SK-N-SH (cell line): ENCODE results near the gene CINP. TPM values are rescaled to one million over a fixed set of nuclear protein-coding genes. Genes with fewer than 3 reads are reported as not detected.
A peak's percentile ranks its signal among the peaks of the same experiment; 100 is the strongest.

Source experiments
- CTCF ChIA-PET: fragments of 300-600, 350-600 bp; formaldehyde crosslinking; extraction: SDS; loops from one replicate; lab custom pipeline; 2021; lab: Yijun Ruan, JAX
- POLR2A ChIA-PET: fragments of 350-600 bp; sonication (Branson Sonifier 250); formaldehyde crosslinking; extraction: SDS; loops from one replicate; lab custom pipeline; 2020; ENCODE audit warnings: antibody characterized with exemption, inconsistent platforms; lab: Yijun Ruan, JAX
- DNase-seq: peaks from one replicate; pipeline ENCODE4 v3.0.0; 2012
- H2AFZ ChIP-seq: fragments of 200-600 bp; sonication (generic); 2 replicates; pipeline ENCODE4 v1.8.1; 2016; ENCODE audit warnings: antibody characterized with exemption, mild to moderate bottlenecking, low read depth
- H3F3A ChIP-seq: fragments of 200-600 bp; sonication (generic); replicated peaks from 2 replicates; pipeline ENCODE3; 2016; ENCODE audit warnings: antibody characterized with exemption, mild to moderate bottlenecking; ENCODE audit not compliant: insufficient read depth
- H3K27ac ChIP-seq, 2 experiments: fragments of 200-500 bp in 1 of 2; fragments of 200-600 bp in 1 of 2; sonication (Bioruptor generic) in 1 of 2; sonication (generic), shearing (Covaris generic) in 1 of 2; 2 replicates each; pipeline versions ENCODE4 v1.5.1 to v1.6.1; 2014 to 2016; ENCODE audit warnings: low read depth in 2 of 2, inconsistent platforms in 1 of 2, low read length in 1 of 2, mild to moderate bottlenecking in 1 of 2, mixed read lengths in 1 of 2
- H3K27me3 ChIP-seq: fragments of 200-600 bp; sonication (generic), shearing (Covaris generic); 2 replicates; pipeline ENCODE4 v1.6.1; 2016; ENCODE audit warnings: mixed run types; ENCODE audit not compliant: insufficient read depth
- H3K36me3 ChIP-seq, 2 experiments: fragments of 200-500 bp in 1 of 2; fragments of 200-600 bp in 1 of 2; sonication (Bioruptor generic) in 1 of 2; sonication (generic) in 1 of 2; replicated peaks in 1 of 2; 2 replicates each; pipeline versions ENCODE3 to v1.5.1; 2014 to 2016; ENCODE audit warnings: low read length in 1 of 2, mild to moderate bottlenecking in 1 of 2; ENCODE audit not compliant: insufficient read depth in 2 of 2, control insufficient read depth in 1 of 2
- H3K4me1 ChIP-seq, 2 experiments: fragments of 200-500 bp in 1 of 2; fragments of 200-600 bp in 1 of 2; sonication (Bioruptor generic) in 1 of 2; sonication (generic), shearing (Covaris generic) in 1 of 2; 2 replicates each; pipeline versions ENCODE4 v1.5.1 to v1.6.1; 2014 to 2016; ENCODE audit warnings: low read depth in 1 of 2, low read length in 1 of 2, mixed run types in 1 of 2; ENCODE audit not compliant: insufficient read depth in 2 of 2, control insufficient read depth in 1 of 2
- H3K4me2 ChIP-seq: fragments of 200-600 bp; sonication (generic), shearing (Covaris generic); 2 replicates; pipeline ENCODE4 v1.6.1; 2017; ENCODE audit warnings: mixed run types
- H3K4me3 ChIP-seq, 2 experiments: fragments of 200-500 bp in 1 of 2; fragments of 200-600 bp in 1 of 2; sonication (Bioruptor generic) in 1 of 2; sonication (generic), shearing (Covaris generic) in 1 of 2; 2 replicates each; pipeline versions ENCODE4 v1.5.1 to v1.8.1; 2014 to 2016; ENCODE audit warnings: low read depth in 2 of 2, inconsistent platforms in 1 of 2, low read length in 1 of 2, mild to moderate bottlenecking in 1 of 2, mixed read lengths in 1 of 2, moderate library complexity in 1 of 2
- H3K79me2 ChIP-seq: fragments of 200-600 bp; sonication (generic); 2 replicates; pipeline ENCODE4 v1.8.1; 2017; ENCODE audit warnings: mild to moderate bottlenecking; ENCODE audit not compliant: insufficient read depth
- H3K9ac ChIP-seq: fragments of 200-600 bp; sonication (generic); 2 replicates; pipeline ENCODE4 v1.6.1; 2017; ENCODE audit warnings: mixed run types
- H3K9me2 ChIP-seq: fragments of 200-600 bp; sonication (generic); 2 replicates; pipeline ENCODE4 v1.6.1; 2017; ENCODE audit warnings: mixed run types
- H3K9me3 ChIP-seq: fragments of 200-600 bp; sonication (generic); 2 replicates; pipeline ENCODE4 v1.6.1; 2017; ENCODE audit warnings: mixed run types, mild to moderate bottlenecking, moderate library complexity
- H4K20me1 ChIP-seq: fragments of 200-600 bp; sonication (generic); 2 replicates; pipeline ENCODE4 v1.6.1; 2017; ENCODE audit warnings: mild to moderate bottlenecking, mixed run types; ENCODE audit not compliant: insufficient read depth
- CHD2 ChIP-seq: fragments of 150-350 bp; IDR thresholded peaks from 2 replicates; pipeline ENCODE4 v1.6.1; 2018; ENCODE audit warnings: low read length; ENCODE audit not compliant: partially characterized antibody
- ELF1 ChIP-seq: IDR thresholded peaks from 2 replicates; pipeline ENCODE4 v1.4.0; 2012
- EP300 ChIP-seq, 2 experiments: IDR thresholded peaks; 2 replicates each; pipeline versions ENCODE4 v1.4.0 to v1.6.1; 2012; ENCODE audit warnings: borderline replicate concordance in 1 of 2, low read depth in 1 of 2, low read length in 1 of 2
- EZH2phosphoT487 ChIP-seq: fragments of 200-600 bp; sonication (generic); IDR thresholded peaks from 2 replicates; pipeline ENCODE4 v1.6.1; 2017; ENCODE audit warnings: low read depth, mixed run types, mild to moderate bottlenecking, antibody characterized with exemption, moderate library complexity, borderline replicate concordance
- FOXM1 ChIP-seq: IDR thresholded peaks from 2 replicates; pipeline ENCODE4 v1.4.0; 2012; ENCODE audit warnings: low read depth, mild to moderate bottlenecking
- MXI1 ChIP-seq: IDR thresholded peaks from 2 replicates; pipeline ENCODE4 v1.6.1; 2012; ENCODE audit warnings: mild to moderate bottlenecking, low read depth, low read length, improper control_type of control experiment
- NFIC ChIP-seq: IDR thresholded peaks from 2 replicates; pipeline ENCODE4 v1.4.0; 2012; ENCODE audit warnings: borderline replicate concordance
- NRF1 ChIP-seq: IDR thresholded peaks from 2 replicates; pipeline ENCODE4 v1.6.1; 2012; ENCODE audit warnings: low read depth, mild to moderate bottlenecking, low read length
- RCOR1 ChIP-seq: fragments of 150-350 bp; IDR thresholded peaks from 2 replicates; pipeline ENCODE4 v1.6.1; 2017; ENCODE audit warnings: antibody characterized with exemption, low read length
- TAF1 ChIP-seq: IDR thresholded peaks from 2 replicates; pipeline ENCODE4 v1.6.1; 2012; ENCODE audit warnings: low read depth, mild to moderate bottlenecking, low read length, moderate library complexity, borderline replicate concordance
- TCF12 ChIP-seq: IDR thresholded peaks from 2 replicates; pipeline ENCODE4 v1.4.0; 2012
- WGBS: methylation state at CpG from one replicate; pipeline ENCODE4 v1.1.6; 2017; ENCODE audit warnings: low lambda C conversion rate; 5-methylcytosine and 5-hydroxymethylcytosine counted together
- polyA plus RNA-seq, 3 experiments: library from polyadenylated mRNA; depleted of rRNA; stranded (reverse); fragments of >200 nt; gene quantifications; 2 replicates each; pipeline ENCODE4 v1.2.3, GENCODE V29; 2012
- TF ChIP-seq, protein P1 (sequence below): IDR thresholded peaks from 2 replicates; pipeline ENCODE4 v1.6.1; 2012; ENCODE audit warnings: mild to moderate bottlenecking, low read depth, low read length, moderate library complexity
- TF ChIP-seq, protein P2 (sequence below): IDR thresholded peaks from 2 replicates; pipeline ENCODE4 v1.4.0; 2012; ENCODE audit warnings: low read depth, borderline replicate concordance
- TF ChIP-seq, protein P3 (sequence below): fragments of 150-350 bp; IDR thresholded peaks from 2 replicates; pipeline ENCODE4 v1.6.1; 2016; ENCODE audit warnings: mild to moderate bottlenecking, low read depth, low read length
- TF ChIP-seq, protein P4 (sequence below): IDR thresholded peaks from 2 replicates; pipeline ENCODE4 v1.4.0; 2012; ENCODE audit warnings: low read depth, borderline replicate concordance

CINP gene
- polyA plus RNA-seq, 1 of the 3 experiments (the other 2 are of a cell fraction): 50.4 TPM

DNA sequence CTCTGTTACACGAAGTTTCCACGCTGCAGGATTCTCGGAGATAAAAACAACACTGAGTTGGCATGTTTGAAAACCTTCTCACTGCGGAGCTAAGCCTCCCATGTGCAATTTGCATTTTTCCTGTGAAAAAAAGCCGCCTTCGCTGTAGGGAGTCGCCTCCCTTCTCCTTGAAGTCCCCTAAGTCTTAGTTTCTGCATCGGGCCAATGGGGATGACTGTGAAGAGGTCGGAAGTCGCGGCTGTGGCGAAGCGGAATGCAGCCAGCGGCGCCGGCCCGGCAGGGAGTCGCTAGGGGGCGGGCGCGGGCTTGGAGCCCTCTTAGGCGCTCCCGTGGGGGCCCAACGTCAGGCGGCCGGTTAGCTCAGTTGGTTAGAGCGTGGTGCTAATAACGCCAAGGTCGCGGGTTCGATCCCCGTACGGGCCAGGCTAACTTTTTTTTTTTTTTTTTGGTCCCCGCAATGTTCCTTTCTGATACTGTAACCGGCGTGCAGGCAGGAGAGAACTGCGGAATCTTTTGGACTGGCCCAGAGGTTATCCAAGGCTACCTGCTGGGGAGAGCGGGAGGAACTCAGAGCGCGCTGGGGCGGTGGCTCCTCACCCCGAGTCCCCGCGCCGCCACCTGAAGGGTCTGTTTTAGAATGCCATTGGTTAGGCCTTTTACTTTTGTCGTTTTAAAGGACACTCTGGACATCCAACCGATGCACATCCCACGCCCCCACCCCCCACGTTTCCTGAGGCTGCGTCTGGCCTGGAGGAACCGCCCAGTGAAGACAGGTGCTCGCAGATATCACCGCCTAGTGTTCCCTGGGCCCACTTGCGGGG is 45.7 kb downstream of the CINP start (continued):
- TF ChIP-seq NFIC (peak; percentile 7; the same call in 1 of the 2 replicates), FOXM1 (no peak), ELF1 (peak; percentile 59), RCOR1 (peak; percentile 65; the same call in 1 of the 2 replicates)
- TF ChIP-seq, protein P1, sequence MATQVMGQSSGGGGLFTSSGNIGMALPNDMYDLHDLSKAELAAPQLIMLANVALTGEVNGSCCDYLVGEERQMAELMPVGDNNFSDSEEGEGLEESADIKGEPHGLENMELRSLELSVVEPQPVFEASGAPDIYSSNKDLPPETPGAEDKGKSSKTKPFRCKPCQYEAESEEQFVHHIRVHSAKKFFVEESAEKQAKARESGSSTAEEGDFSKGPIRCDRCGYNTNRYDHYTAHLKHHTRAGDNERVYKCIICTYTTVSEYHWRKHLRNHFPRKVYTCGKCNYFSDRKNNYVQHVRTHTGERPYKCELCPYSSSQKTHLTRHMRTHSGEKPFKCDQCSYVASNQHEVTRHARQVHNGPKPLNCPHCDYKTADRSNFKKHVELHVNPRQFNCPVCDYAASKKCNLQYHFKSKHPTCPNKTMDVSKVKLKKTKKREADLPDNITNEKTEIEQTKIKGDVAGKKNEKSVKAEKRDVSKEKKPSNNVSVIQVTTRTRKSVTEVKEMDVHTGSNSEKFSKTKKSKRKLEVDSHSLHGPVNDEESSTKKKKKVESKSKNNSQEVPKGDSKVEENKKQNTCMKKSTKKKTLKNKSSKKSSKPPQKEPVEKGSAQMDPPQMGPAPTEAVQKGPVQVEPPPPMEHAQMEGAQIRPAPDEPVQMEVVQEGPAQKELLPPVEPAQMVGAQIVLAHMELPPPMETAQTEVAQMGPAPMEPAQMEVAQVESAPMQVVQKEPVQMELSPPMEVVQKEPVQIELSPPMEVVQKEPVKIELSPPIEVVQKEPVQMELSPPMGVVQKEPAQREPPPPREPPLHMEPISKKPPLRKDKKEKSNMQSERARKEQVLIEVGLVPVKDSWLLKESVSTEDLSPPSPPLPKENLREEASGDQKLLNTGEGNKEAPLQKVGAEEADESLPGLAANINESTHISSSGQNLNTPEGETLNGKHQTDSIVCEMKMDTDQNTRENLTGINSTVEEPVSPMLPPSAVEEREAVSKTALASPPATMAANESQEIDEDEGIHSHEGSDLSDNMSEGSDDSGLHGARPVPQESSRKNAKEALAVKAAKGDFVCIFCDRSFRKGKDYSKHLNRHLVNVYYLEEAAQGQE: peak; percentile 47; the same call in 1 of the 2 replicates
- TF ChIP-seq, protein P2, sequence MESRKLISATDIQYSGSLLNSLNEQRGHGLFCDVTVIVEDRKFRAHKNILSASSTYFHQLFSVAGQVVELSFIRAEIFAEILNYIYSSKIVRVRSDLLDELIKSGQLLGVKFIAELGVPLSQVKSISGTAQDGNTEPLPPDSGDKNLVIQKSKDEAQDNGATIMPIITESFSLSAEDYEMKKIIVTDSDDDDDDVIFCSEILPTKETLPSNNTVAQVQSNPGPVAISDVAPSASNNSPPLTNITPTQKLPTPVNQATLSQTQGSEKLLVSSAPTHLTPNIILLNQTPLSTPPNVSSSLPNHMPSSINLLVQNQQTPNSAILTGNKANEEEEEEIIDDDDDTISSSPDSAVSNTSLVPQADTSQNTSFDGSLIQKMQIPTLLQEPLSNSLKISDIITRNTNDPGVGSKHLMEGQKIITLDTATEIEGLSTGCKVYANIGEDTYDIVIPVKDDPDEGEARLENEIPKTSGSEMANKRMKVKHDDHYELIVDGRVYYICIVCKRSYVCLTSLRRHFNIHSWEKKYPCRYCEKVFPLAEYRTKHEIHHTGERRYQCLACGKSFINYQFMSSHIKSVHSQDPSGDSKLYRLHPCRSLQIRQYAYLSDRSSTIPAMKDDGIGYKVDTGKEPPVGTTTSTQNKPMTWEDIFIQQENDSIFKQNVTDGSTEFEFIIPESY: no peak

DNA sequence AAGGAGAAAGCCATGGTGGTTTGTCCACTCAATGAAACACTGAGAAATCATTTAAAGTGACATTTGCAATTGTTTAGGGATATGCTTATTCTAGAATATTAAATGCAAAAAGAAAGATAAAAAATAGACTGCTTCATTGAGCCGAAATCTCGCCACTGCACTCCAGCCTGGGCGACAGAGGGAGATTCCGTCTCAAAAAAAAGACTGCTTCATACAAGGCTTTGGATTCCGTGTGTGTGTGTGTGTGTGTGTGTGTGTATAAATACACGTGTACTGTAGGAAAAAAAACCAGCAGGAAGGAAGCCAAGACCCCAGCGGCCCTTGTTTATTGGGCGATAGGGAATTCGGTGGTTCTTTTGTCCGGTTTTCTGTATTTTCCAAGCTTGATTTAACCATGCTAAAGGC is 46.4 kb downstream of the CINP start:
- POLR2A ChIA-PET: interaction anchor here (0.6 to 1.0 kb wide), 2 partner anchors 160 to 599 kb away, joined by 3 to 6 read pairs; no protein-coding TSS in a partner anchor

More for the DNA sequence above, 46.4 kb downstream of the CINP start:
- Histone ChIP-seq H3K27ac (peak overlapping the region; percentile 70 to 86), H3K4me1 (peaks cover 5 to 26% of the 10 kb centered on the region in 2 experiments; a peak in 3 of 4 replicates), H3K79me2 (peaks cover 12% of the 10 kb centered on the region; the same call in 1 of the 2 replicates), H3F3A (peaks cover 15% of the 10 kb centered on the region), H2AFZ (peak overlapping the region; percentile 99), H3K9ac (peak overlapping the region; percentile 53; the same call in 1 of the 2 replicates), H3K27me3 (no peaks in the 10 kb centered on the region), H3K36me3 (no peaks in the 10 kb centered on the region), H3K9me2 (no peaks in the 10 kb centered on the region), H3K4me2 (peak overlapping the region; percentile 83), H4K20me1 (no peaks in the 10 kb centered on the region), H3K9me3 (no peaks in the 10 kb centered on the region), H3K4me3 (peak overlapping the region; percentile 59 to 62)
- CTCF ChIA-PET: interaction anchor here (0.6 to 7.4 kb wide), 23 partner anchors 8 to 609 kb away, joined by 3 to 65 read pairs (median 3); partner anchors contain the start of gene MOK
- TF ChIP-seq TCF12: no peak
- no peak for TF ChIP-seq ELF1
- TF ChIP-seq, protein P3, sequence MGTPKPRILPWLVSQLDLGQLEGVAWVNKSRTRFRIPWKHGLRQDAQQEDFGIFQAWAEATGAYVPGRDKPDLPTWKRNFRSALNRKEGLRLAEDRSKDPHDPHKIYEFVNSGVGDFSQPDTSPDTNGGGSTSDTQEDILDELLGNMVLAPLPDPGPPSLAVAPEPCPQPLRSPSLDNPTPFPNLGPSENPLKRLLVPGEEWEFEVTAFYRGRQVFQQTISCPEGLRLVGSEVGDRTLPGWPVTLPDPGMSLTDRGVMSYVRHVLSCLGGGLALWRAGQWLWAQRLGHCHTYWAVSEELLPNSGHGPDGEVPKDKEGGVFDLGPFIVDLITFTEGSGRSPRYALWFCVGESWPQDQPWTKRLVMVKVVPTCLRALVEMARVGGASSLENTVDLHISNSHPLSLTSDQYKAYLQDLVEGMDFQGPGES: no peak
- TF ChIP-seq EP300 (IDR thresholded peaks at IDR 0.05; ENCODE audit: borderline replicate concordance in 1 of 2, low read depth in 1 of 2, low read length in 1 of 2): no peak
- no peak for TF ChIP-seq CHD2
- TF ChIP-seq, protein P4, sequence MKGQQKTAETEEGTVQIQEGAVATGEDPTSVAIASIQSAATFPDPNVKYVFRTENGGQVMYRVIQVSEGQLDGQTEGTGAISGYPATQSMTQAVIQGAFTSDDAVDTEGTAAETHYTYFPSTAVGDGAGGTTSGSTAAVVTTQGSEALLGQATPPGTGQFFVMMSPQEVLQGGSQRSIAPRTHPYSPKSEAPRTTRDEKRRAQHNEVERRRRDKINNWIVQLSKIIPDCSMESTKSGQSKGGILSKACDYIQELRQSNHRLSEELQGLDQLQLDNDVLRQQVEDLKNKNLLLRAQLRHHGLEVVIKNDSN: no peak
- no peak; the same call in 1 of the 2 replicates for TF ChIP-seq MXI1
- TF ChIP-seq TAF1: no peak
- no peak for TF ChIP-seq EZH2phosphoT487
- TF ChIP-seq NRF1: no peak
- WGBS: 9% methylated on average over 10 of the region's 10 CpGs
- DNase-seq: no peak
